CD14-positive monocyte (primary cell): ENCODE measurements around the gene KBTBD13. TPM values are rescaled to one million over a fixed set of nuclear protein-coding genes. Genes with fewer than 3 reads are reported as not detected.

Experiments
- DNase-seq, 3 donors: peaks; one replicate each; pipeline ENCODE4 v3.0.0-alpha.2; 2011 to 2022
- H2AFZ ChIP-seq: 2 replicates; pipeline ENCODE4 v1.6.0; 2012; ENCODE audit warnings: mild to moderate bottlenecking, low read depth, low read length, inconsistent platforms; ENCODE audit not compliant: insufficient read depth, poor library complexity, severe bottlenecking
- H3K27ac ChIP-seq, 2 donors: 1 replicate in 1 of 2; 2 replicates in 1 of 2; pipeline ENCODE4 v1.5.1; 2012 to 2013; ENCODE audit warnings: low read length in 2 of 2, control low read depth in 1 of 2, inconsistent platforms in 1 of 2, low read depth in 1 of 2, mild to moderate bottlenecking in 1 of 2
- H3K27me3 ChIP-seq, 2 donors: one replicate each; pipeline versions ENCODE4 v1.6.0 to v1.6.1; 2011 to 2013; ENCODE audit warnings: low read length in 2 of 2; ENCODE audit not compliant: control insufficient read depth in 2 of 2, insufficient read depth in 2 of 2
- H3K36me3 ChIP-seq, 2 donors: replicated peaks in 1 of 2; 1 replicate in 1 of 2; 2 replicates in 1 of 2; pipeline versions ENCODE4 v1.5.1 to v1.6.1; 2012 to 2013; ENCODE audit warnings: low read length in 2 of 2, control low read depth in 1 of 2, inconsistent platforms in 1 of 2, mild to moderate bottlenecking in 1 of 2; ENCODE audit not compliant: insufficient read depth in 2 of 2, control insufficient read depth in 1 of 2
- H3K4me1 ChIP-seq, 2 donors: 1 replicate in 1 of 2; 2 replicates in 1 of 2; pipeline versions ENCODE4 v1.5.1 to v1.6.1; 2012 to 2013; ENCODE audit warnings: low read length in 2 of 2, control low read depth in 1 of 2, inconsistent platforms in 1 of 2, mild to moderate bottlenecking in 1 of 2, moderate library complexity in 1 of 2; ENCODE audit not compliant: insufficient read depth in 2 of 2, control insufficient read depth in 1 of 2
- H3K4me2 ChIP-seq: replicated peaks from 2 replicates; pipeline ENCODE3; 2012; ENCODE audit warnings: low read length, moderate library complexity, mild to moderate bottlenecking; ENCODE audit not compliant: poor library complexity, severe bottlenecking; ENCODE audit errors: extremely low read depth
- H3K4me3 ChIP-seq, 3 experiments: fragments of 200-600 bp in 1 of 3; sonication (generic) in 1 of 3; replicated peaks in 1 of 3; 1 replicate in 2 of 3; 2 replicates in 1 of 3; pipeline ENCODE4 v1.5.1; 2011 to 2013; ENCODE audit warnings: low read length in 3 of 3, mild to moderate bottlenecking in 3 of 3, control low read depth in 2 of 3, low read depth in 2 of 3, inconsistent platforms in 1 of 3, moderate library complexity in 1 of 3
- H3K79me2 ChIP-seq: 2 replicates; pipeline ENCODE4 v1.6.0; 2012; ENCODE audit warnings: mild to moderate bottlenecking, control low read depth, inconsistent platforms, low read length, moderate library complexity; ENCODE audit not compliant: insufficient read depth
- H3K9ac ChIP-seq: 2 replicates; pipeline ENCODE4 v1.6.0; 2017; ENCODE audit warnings: low read length, mild to moderate bottlenecking; ENCODE audit not compliant: insufficient read depth, poor library complexity, severe bottlenecking
- H3K9me3 ChIP-seq, 2 donors: replicated peaks in 1 of 2; 1 replicate in 1 of 2; 2 replicates in 1 of 2; pipeline versions ENCODE4 v1.5.1 to v1.6.1; 2012 to 2013; ENCODE audit warnings: low read length in 2 of 2, control low read depth in 1 of 2; ENCODE audit not compliant: control insufficient read depth in 1 of 2, insufficient read depth in 1 of 2
- H4K20me1 ChIP-seq: 2 replicates; pipeline ENCODE4 v1.6.0; 2012; ENCODE audit warnings: mild to moderate bottlenecking, low read length, control low read depth, moderate library complexity; ENCODE audit not compliant: insufficient read depth
- H3K27ac Mint-ChIP-seq, 7 donors: one replicate each; pipeline ENCODE4 v1.8.0; 2020; ENCODE audit warnings: mild to moderate bottlenecking in 7 of 7, mixed read lengths in 7 of 7, moderate library complexity in 6 of 7, inconsistent platforms in 2 of 7
- H3K27me3 Mint-ChIP-seq, 3 donors: one replicate each; pipeline ENCODE4 v1.8.0; 2021 to 2022; ENCODE audit warnings: low read depth in 3 of 3, mild to moderate bottlenecking in 3 of 3, mixed read lengths in 3 of 3, moderate library complexity in 3 of 3, inconsistent platforms in 1 of 3
- H3K36me3 Mint-ChIP-seq, 2 donors: one replicate each; pipeline ENCODE4 v1.8.0; 2020; ENCODE audit warnings: mixed read lengths in 2 of 2, inconsistent platforms in 1 of 2, mild to moderate bottlenecking in 1 of 2
- H3K4me1 Mint-ChIP-seq: one replicate; pipeline ENCODE4 v1.8.0; 2020; ENCODE audit warnings: mild to moderate bottlenecking, mixed read lengths
- H3K4me3 Mint-ChIP-seq, 2 donors: one replicate each; pipeline ENCODE4 v1.8.0; 2020; ENCODE audit warnings: mild to moderate bottlenecking in 2 of 2, mixed read lengths in 2 of 2, moderate library complexity in 1 of 2
- H3K9me3 Mint-ChIP-seq, 7 donors: one replicate each; pipeline ENCODE4 v1.8.0; 2020 to 2022; ENCODE audit warnings: mixed read lengths in 7 of 7, mild to moderate bottlenecking in 6 of 7, moderate library complexity in 6 of 7, inconsistent platforms in 2 of 7
- CTCF ChIP-seq: fragments of 200-600 bp; IDR thresholded peaks from one replicate; pipeline ENCODE4 v1.8.0; 2022; ENCODE audit warnings: antibody characterized with exemption, mild to moderate bottlenecking
- WGBS: methylation state at CpG from one replicate; pipeline ENCODE4 v1.1.5; 2013; ENCODE audit warnings: missing lambda C conversion rate; ENCODE audit not compliant: insufficient coverage; 5-methylcytosine and 5-hydroxymethylcytosine counted together
- intact Hi-C, 2 donors: fragments of 100-400 bp; cut with micrococcal nuclease; formaldehyde crosslinking; loops; one replicate each; pipeline versions ENCODE4 v1.15.0 to v1.15.1; 2023
- polyA plus RNA-seq, 3 donors: library from polyadenylated mRNA; depleted of rRNA in 1 of 3; unstranded in 2 of 3; stranded (reverse) in 1 of 3; fragments of 300-500 nt in 2 of 3; fragments of >200 nt in 1 of 3; fragmentation: Illumina TruSeq in 2 of 3; gene quantifications; 1 replicate in 2 of 3; 2 replicates in 1 of 3; pipeline ENCODE4 v1.2.3, GENCODE V29; 2012 to 2021

KBTBD13 gene
- polyA plus RNA-seq, 3 donors, result not detected

DNA sequence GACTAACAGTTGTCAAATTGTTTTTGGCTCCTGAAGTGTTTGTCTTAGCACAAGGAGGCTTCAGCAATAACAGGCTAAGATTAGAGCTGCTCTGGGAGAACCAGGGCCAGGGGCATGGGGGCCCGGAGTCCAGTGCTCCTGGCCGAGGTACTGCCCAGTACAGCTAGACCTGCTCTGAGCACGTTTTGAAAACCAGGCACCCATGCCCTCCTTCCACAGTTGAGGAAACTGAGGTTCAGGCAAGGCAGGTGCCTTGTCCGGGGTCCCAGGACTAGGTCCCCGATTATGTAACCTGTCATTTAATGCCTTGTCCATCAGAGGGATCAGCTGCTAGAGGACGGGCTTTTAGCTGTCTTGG lies 19.2 kb downstream of the KBTBD13 start:
- no peak overlapping the region for H3K4me3 ChIP-seq
- H3K4me2 ChIP-seq, result no peak overlapping the region
- H3K9ac ChIP-seq, result no peak overlapping the region
- H3K79me2 ChIP-seq, result no peaks in the 10 kb centered on the region
- peaks cover under 1 to 1% of the 10 kb centered on the region in 2 donors for H3K4me1 ChIP-seq
- no peak overlapping the region for H3K27ac ChIP-seq
- no peak overlapping the region for H2AFZ ChIP-seq
- Mint-ChIP-seq H3K4me1 (peaks cover under 1% of the 10 kb centered on the region), H3K9me3 (no peaks in the 10 kb centered on the region), H3K36me3 (peaks cover 33 to 40% of the 10 kb centered on the region in 2 donors), H3K27me3 (peaks cover 0 to 2% (median 2%) of the 10 kb centered on the region in 3 donors), H3K4me3 (no peak overlapping the region), H3K27ac (no peak overlapping the region)
- WGBS, result 100% methylated on average over 3 of the region's 6 CpGs
- no peaks in the 10 kb centered on the region for H3K9me3 ChIP-seq
- no peaks in the 10 kb centered on the region for H4K20me1 ChIP-seq
- no peak for DNase-seq
- TF ChIP-seq CTCF, result no peak
- intact Hi-C loops, result no loop called here
- H3K27me3 ChIP-seq, result no peaks in the 10 kb centered on the region
- peaks cover 25 to 43% of the 10 kb centered on the region in 2 donors for H3K36me3 ChIP-seq

DNA sequence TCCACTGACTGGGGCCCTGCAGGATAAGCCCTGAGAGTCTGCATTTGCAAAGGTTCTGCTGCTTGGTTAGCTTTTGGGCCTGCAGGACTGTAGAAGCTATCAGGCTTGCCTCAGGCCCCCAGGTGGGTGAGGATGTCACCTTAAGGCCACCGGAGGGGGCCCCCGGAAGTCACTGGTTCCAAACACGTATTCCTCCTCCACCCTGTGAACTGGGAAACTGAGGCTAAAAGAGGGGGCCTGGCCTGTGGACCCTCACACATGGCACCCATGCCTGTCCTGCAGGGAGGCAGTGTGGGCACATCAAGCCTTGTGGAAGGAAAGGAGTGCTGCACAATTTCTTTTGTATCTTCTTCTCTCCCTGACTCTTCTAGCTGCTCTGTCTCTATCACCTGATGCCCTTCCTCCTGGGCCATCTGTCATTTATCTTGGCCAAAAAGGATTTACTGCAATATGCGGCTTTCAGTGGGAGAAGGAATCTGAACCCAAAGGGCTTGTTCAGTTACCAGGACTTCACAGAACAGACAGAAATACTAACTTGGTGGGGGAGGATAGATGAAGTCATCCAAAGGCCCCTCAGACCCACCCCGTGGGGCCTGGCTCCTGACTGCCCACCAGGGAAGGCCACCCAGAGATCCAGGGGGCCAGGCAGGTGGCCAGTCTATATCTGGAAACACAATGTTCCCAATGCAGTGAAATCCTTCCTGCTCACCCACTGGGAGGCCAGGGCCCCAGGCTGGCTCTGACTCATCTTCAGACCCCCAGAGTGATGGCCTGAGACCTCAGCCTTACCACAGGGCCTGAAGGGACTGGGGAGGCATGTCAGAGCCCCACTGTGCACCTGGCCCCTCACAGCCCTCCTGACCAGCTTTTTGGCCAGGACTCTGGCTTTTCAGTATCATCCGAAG lies 20.2 kb downstream of the KBTBD13 start:
- no peak overlapping the region for H3K27ac ChIP-seq
- no peak for DNase-seq
- no peaks in the 10 kb centered on the region for H3K27me3 ChIP-seq
- Mint-ChIP-seq H3K27me3 (peaks cover 0 to 2% (median 2%) of the 10 kb centered on the region in 3 donors), H3K4me1 (peaks cover 11% of the 10 kb centered on the region), H3K4me3 (no peak overlapping the region), H3K27ac (peak overlapping the region in 1 of 7 donors; percentile 22), H3K36me3 (peaks cover 39 to 46% of the 10 kb centered on the region in 2 donors), H3K9me3 (no peaks in the 10 kb centered on the region)
- no peak overlapping the region for H3K4me2 ChIP-seq
- no peak overlapping the region for H2AFZ ChIP-seq
- no peaks in the 10 kb centered on the region for H3K79me2 ChIP-seq
- H3K36me3 ChIP-seq, result peaks cover 25 to 46% of the 10 kb centered on the region in 2 donors
- TF ChIP-seq CTCF, result no peak
- no peak overlapping the region for H3K9ac ChIP-seq
- H4K20me1 ChIP-seq, result no peaks in the 10 kb centered on the region
- intact Hi-C loops, result no loop called here
- WGBS, result 100% methylated on average over 4 of the region's 6 CpGs
- H3K9me3 ChIP-seq, result no peaks in the 10 kb centered on the region
- peaks cover 11% of the 10 kb centered on the region in 2 donors for H3K4me1 ChIP-seq
- no peak overlapping the region for H3K4me3 ChIP-seq
